Measurements from ENCODE around the gene RGS4. TPM values are rescaled to one million over a fixed set of nuclear protein-coding genes. Genes with fewer than 3 reads are reported as not detected.

The RGS4 gene
- total RNA-seq (ENCODE audit: low replicate concordance), result 31.8 and 648 TPM in 2 replicates

GRCh38 chr1:163069142-163069541 lies at the start of gene RGS4:
Gene RGS4, plus strand, starts transcription at chr1:163069361. Its CDS starts 124 bp downstream, at chr1:163069485.

Other genes starting within 250 kb of the RGS4 start
- gene CCDC190, start 208.2 kb upstream of the RGS4 start, total RNA-seq (ENCODE audit: low replicate concordance), result 1.5 TPM in 1 of 2 replicates, not detected in the other
- gene RGS5, start 133.6 kb downstream of the RGS4 start, total RNA-seq (ENCODE audit: low replicate concordance), result 1.9 and 183 TPM in 2 replicates